HG03159 (cell line): ENCODE data around the gene BEST4.
"Not testable (repeated sequence)": the region's sequence is repeated elsewhere in the genome, so short reads cannot be mapped to it uniquely, and the experiment has no call there.

Experiments used
- ATAC-seq: cut with Tn5 transposase; IDR thresholded peaks from one replicate; pipeline ENCODE4 v1.9.1; 2021; ENCODE audit warnings: mild to moderate bottlenecking, moderate library complexity; ENCODE audit not compliant: unreplicated experiment

Gene BEST4

DNA sequence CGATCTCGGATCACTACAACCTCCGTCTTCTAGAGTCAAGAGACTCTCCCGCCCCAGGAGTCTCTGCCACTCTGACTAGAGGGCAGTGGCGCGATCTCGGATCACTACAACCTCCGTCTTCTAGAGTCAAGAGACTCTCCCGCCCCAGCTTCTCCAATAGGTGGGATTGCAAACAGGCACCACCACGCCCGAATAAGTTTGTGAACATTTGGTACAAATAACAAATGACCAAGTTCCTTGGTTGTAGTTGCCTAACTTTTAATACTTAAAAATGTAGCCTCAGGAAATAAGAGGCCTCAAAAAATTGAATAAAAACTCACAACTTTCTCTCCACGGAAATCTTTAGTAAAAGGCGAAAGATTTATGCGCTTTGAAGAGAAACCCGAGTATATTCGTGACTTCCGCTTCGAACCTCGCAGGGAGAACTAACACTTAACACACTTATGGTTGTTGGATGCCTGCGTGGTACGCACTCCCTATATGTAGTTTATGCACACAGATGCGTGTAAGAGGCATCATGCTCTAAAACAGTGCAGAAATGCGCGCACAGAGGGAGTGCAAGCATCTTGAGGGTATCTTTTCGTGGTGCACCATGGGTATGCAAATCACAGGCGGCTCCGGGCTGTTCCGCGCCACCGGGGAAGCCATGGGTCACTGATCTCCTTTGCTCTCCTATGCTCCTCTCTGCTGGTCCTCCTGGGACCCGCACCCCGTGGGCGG, 31.8 kb upstream of the BEST4 start:
- peak; percentile 77 for ATAC-seq

DNA sequence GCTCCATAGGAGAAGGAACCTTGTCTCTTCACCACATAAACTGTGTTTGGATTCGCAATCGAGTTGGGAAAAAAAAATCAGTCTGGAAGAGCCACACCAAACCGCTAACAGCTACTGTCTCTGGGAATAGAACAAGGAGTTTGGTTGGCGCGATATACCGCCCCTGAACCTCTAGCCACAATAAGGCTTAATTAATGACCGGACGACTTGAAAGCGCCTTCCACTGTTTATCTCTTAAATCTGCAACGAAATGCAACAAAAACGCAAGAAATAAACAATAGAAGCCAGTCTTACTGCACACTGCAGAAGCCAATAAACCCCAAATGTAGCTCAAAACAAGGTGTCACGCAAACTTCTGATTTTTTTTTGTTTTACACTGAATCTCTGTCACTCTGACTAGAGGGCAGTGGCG, 31.2 kb upstream of the BEST4 start:
- no peak for ATAC-seq

GRCh38 chr1:44817771-44818495, 30.0 kb upstream of the BEST4 start:
- no peak for ATAC-seq

GRCh38 chr1:44817307-44817706, 29.3 kb upstream of the BEST4 start:
- no peak for ATAC-seq

DNA sequence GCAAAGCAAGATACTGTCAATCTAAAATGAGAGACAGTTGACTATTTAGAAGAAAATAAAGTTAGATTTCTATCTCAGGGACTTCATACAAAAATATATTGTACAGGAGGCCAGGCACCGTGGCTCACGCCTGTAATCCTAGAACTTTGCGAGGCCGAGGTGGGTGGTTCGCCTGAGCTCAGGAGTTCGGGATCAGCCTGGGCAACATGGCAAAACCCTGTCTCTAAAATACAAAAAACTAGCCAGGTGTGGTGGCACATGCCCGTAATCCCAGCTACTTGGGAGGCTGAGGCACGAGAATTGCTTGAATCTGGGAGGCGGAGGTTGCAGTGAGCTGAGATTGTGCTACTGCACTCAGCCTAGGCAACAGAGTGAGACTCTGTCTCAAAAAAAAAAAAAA, 28.0 kb upstream of the BEST4 start:
- not testable (repeated sequence) for ATAC-seq

- no peak for ATAC-seq
Observed at GRCh38 chr1:44812822-44813543, 25.0 kb upstream of the BEST4 start.

DNA sequence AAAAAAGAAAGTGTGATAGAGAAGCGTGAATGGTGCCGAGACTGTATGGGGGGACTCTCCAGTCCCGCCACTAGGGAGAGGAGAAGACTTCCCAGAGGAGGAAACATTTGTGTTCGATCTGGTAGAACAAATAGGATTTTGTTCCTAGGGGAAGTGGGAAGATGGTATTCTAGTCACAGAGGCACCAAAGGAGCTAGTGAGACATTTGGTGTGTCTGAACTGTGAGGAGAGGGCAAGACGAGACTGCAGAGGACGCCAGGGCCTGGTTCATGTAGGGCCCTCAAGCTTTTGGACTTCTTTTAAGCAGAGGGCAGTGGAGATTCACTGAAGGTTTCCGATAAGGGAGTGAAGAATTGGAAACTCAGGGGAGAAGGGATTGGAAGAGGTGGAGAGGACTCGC, 23.3 kb upstream of the BEST4 start:
- no peak for ATAC-seq

DNA sequence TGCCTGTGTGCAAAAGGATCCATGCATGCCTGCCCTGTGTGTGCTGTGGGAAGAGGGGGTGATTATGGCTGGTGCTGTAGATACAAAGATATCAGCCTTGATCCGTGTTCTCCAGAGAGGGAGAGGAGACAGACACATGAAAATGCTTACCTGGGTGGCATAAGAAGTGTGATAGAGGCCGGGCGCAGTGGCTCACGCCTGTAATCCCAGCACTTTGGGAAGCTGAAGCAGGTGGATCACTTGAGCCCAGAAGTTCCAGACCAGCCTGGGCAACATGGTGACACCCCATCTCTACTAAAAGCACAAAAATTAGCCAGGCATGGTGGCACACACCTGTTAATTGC, 22.8 kb upstream of the BEST4 start:
- ATAC-seq = not testable (repeated sequence)

- ATAC-seq = no peak
Observed at GRCh38 chr1:44810101-44810761, 22.3 kb upstream of the BEST4 start.

DNA sequence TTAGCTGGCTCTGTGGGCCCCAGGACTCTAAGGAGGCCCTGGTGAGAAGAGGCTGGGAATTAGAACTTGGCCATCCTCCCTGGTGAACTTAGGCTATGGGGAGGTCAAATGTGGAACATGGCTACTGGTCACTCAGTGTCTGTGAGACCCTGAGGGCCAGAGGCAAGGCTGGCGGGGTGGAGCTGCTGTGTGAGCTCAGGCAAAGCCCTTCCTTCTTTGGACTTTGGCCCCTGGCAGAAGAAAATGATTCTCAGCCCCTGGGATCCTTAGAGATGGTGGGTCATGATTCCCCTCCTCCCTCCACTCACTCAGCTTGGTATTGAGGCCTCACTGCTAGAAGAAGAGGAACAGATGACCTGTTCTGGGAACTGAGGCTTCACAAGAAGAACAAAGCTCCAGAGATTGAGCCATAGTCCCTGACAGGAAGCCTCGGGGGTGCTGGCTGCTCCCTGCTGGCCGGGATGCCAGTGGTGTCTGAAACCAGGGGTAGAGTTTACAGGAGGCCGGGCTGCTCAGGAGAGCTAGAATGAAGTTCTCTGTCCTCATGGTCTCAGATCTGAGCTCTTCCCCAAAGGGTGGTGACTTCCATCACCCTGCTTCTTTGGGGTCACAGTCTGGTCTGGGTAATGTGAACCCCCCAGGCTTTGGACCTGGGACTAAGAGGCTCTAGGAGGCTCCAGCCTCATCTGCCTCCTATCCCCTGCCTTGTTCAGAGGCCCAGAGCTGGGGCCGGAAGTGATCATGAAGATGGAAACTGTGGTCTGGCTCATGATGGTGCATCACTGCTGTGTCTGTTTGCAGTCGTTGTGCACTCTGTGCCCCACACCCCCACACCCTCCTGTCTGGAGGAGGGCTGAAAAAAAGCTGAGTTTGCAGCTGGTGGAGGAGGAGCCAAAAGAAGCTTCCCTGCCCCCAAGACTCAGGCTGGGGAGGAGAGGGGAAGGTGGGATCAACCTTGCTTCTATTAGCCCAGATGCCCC, 21.3 kb upstream of the BEST4 start:
- peak; percentile 38 for ATAC-seq

- no peak for ATAC-seq
Observed at GRCh38 chr1:44808063-44808937, 20.3 kb upstream of the BEST4 start, which contains the start of gene BTBD19. BTBD19 (plus strand) TSS chr1:44808523; CDS start chr1:44808821, 298 bp downstream.

DNA sequence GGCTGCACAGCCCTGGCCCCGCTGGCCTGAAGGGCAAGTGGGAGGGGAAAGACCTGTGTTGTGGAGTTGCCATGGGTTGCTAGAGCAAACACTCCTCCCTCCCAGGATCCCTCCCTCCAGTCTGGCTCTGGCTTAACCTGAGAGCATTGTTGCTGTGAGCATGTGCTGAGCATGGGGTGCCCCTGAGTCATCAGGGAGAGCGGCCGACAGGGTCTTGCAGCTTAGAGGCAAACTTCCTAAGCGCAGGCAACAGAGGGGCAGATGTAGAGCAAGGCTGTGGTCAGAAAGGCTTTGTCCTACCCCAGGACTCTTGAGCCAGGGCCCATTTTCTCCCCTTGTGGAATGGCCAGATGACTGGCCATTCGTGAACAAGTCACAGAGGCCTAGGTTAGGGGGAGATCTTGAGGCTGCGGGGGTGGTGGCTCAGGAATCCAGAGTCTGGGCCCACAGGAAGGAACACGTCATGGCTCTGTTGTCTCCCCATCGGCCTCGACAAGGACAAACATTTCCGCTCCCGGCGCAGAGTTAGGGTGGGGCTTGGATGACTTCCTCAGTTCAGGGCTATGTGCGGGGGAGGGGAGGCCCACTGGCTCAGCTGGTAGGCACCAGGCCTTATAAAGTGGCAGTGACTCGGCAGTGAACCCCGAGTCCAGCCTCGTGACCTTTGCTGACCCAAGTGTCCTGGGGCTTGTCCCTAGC, 19.5 kb upstream of the BEST4 start:
- ATAC-seq = peak; percentile 40

- ATAC-seq = no peak
Observed at GRCh38 chr1:44806704-44807363, 18.9 kb upstream of the BEST4 start, which contains the start of gene DYNLT4. DYNLT4 (minus strand) TSS chr1:44807351; CDS start chr1:44806668, 683 bp downstream.

GRCh38 chr1:44806025-44806703, 18.2 kb upstream of the BEST4 start:
- ATAC-seq = no peak

DNA sequence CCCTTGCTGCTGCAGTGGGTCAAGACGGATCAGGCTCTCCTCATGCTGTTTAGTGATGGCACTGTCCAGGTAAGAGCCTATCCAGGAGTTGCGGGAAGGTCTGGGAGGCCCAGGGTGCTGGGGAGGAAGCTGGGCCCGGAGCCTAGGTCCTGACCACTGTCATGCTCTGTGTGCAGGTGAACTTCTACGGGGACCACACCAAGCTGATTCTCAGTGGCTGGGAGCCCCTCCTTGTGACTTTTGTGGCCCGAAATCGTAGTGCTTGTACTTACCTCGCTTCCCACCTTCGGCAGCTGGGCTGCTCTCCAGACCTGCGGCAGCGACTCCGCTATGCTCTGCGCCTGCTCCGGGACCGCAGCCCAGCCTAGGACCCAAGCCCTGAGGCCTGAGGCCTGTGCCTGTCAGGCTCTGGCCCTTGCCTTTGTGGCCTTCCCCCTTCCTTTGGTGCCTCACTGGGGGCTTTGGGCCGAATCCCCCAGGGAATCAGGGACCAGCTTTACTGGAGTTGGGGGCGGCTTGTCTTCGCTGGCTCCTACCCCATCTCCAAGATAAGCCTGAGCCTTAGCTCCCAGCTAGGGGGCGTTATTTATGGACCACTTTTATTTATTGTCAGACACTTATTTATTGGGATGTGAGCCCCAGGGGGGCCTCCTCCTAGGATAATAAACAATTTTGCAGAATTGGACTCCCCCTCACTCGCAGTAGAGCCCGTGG, 17.5 kb upstream of the BEST4 start:
- no peak for ATAC-seq

DNA sequence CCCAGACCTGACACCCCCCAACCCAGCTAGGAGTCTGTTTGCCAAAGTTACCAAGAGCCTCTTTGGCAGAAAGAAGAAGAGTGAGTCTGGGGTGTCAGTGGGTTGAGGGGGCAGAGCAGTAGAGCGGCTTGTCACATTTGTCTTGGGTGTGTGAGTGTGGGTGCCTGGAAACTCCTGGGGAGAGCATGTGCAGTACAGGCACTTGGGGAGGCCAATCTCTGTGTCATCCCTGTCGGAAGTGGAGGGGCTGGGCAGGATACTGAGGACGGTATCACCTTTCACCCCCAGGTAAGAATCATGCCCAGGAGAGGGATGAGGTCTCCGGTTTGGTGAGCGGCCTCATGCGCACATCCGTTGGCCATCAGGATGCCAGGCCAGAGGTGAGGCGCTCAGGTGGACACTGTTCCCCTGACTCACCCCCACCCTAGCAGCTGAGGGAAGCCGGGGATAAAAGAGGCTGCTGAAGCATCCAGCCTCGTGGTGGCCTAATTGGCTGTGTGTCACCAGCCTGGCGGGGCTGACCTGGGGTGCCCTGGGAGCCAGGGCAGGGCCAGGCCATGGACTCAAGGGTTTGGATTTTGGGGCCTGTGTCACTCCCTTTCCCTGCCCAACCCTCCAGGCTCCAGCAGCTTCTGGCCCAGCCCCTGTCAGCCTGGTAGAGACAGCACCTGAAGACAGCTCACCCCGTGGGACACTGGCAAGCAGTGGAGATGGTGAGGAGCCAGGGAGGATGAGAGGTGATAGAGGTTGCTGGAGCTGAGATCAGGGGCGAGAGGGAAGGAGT, 15.5 kb upstream of the BEST4 start:
- no peak for ATAC-seq
